Measurements from ENCODE around the gene SRSF4.
A peak's percentile ranks its signal among the peaks of the same experiment; 100 is the strongest.
"Not testable (repeated sequence)": the region's sequence is repeated elsewhere in the genome, so short reads cannot be mapped to it uniquely, and the experiment has no call there.

Gene SRSF4

DNA sequence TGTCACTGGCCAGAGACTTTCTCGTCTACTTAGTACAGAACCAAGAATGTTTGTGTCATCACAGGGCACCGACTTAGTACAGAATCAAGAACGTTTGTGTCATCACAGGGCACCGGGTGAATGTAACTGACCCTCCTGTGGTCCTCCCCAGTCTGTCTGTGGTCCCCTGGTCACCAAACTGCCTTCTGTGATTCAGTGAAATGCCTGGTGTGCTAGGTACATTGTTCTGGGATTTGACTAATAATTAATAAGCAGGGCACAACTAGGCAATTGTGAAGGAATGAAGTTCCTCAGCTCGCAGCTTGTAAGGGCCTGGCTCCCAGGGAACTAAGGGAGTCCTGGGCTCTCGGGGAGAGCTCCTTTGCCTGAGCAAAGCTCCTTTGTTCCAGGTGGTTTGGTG, 41.8 kb upstream of the SRSF4 start:
- H3K4me3 ChIP-seq (ENCODE audit: control insufficient read depth, low read depth, low read length): no peak overlapping the region
- no peak for DNase-seq (ENCODE audit: low read depth)
- no peak for TF ChIP-seq CTCF (IDR thresholded peaks at IDR 0.05; ENCODE audit: control insufficient read depth, insufficient read depth, low read depth, low read length, missing control alignments)

GRCh38 chr1:29222686-29223085, 41.0 kb upstream of the SRSF4 start:
- H3K4me3 ChIP-seq (ENCODE audit: control insufficient read depth, low read depth, low read length): no peak overlapping the region
- DNase-seq (ENCODE audit: low read depth): no peak
- no peak for TF ChIP-seq CTCF (IDR thresholded peaks at IDR 0.05; ENCODE audit: control insufficient read depth, insufficient read depth, low read depth, low read length, missing control alignments)

DNA sequence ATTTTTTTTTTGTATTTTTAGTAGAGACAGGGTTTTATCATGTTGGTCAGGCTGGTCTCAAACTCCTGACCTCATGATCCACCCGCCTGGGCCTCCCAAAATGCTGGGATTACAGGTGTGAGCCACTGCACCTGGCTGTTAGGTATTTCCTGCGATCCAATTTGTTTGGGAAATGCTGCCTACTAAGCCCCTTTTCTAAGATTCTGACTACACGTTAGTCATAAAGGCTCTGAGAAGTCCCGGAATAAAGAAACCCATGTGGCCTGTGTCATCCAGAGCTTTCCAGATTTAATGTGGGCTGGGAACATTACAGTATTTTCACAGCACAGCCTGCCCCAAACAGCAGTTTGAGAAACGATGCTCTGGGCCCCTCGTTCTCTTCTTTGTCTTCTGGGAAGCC, 40.6 kb upstream of the SRSF4 start:
- not testable (repeated sequence) for DNase-seq (ENCODE audit: low read depth); H3K4me3 ChIP-seq (ENCODE audit: control insufficient read depth, low read depth, low read length)

- no peak overlapping the region for H3K4me3 ChIP-seq (ENCODE audit: control insufficient read depth, low read depth, low read length)
- DNase-seq (ENCODE audit: low read depth): no peak
- TF ChIP-seq CTCF (IDR thresholded peaks at IDR 0.05; ENCODE audit: control insufficient read depth, insufficient read depth, low read depth, low read length, missing control alignments): no peak
Observed at GRCh38 chr1:29221296-29221695, 39.6 kb upstream of the SRSF4 start.

DNA sequence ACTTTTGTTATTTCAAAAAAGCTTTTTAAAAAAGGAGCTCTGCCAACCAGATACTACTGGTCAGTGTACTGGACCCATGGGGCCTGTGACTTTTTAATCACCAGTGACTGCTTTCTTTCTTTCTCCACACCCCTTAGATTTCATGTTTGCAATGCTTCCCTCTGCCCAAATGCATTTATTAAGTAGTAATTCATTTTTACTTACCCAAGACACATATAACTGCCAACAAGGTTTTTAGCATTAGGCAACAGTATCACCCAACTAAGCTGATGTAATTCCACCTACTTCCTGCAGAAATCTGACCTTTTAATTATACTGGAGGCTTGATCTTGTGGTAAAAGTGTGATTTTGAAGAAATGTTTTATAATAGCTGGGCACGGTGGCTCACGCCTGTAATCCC, 36.5 kb upstream of the SRSF4 start:
- no peak overlapping the region for H3K4me3 ChIP-seq (ENCODE audit: control insufficient read depth, low read depth, low read length)
- peak; percentile 67 for DNase-seq (ENCODE audit: low read depth)
- no peak for TF ChIP-seq CTCF (IDR thresholded peaks at IDR 0.05; ENCODE audit: control insufficient read depth, insufficient read depth, low read depth, low read length, missing control alignments)

DNA sequence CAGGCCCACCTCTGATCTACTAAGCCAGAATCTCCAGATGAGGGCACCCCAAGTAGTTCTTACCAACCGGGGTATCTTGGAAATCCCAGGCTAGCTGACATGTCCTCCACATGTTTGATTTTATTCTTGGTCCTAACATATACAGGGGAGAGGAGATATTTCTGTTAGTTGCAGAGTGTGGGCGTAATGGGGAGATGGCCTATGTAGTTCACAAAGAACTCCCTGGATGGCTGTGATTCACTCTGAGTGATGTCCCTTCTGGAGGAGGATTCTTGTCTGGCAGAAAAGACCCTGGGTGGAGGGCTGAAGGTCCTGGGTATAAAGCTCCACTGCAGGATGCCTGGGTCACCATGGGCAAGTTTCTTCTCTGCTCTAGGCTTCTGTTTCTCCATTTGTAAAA, 35.9 kb upstream of the SRSF4 start:
- TF ChIP-seq CTCF (IDR thresholded peaks at IDR 0.05; ENCODE audit: control insufficient read depth, insufficient read depth, low read depth, low read length, missing control alignments): no peak
- no peak overlapping the region for H3K4me3 ChIP-seq (ENCODE audit: control insufficient read depth, low read depth, low read length)
- no peak for DNase-seq (ENCODE audit: low read depth)

DNA sequence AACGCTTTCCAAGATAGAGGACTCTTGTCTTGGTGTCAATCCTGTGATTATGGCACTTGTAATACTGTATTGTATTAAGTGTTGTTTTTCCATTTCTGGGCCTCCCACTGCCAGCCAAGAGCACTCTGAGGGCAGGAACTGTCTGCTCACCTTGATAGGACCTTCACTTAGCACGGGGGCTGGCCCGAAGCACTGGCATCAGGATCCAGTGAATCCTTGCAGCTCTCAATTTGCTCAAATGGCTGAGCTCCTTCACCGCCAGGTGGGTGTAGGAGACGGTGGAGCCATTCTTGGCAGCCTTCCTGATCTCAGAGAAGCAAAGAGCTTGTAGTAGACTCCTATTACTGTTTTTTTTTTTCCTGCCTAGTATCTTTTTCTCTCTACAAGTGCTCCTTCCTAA, 31.4 kb upstream of the SRSF4 start:
- TF ChIP-seq CTCF (IDR thresholded peaks at IDR 0.05; ENCODE audit: control insufficient read depth, insufficient read depth, low read depth, low read length, missing control alignments): no peak
- no peak for DNase-seq (ENCODE audit: low read depth)
- no peak overlapping the region for H3K4me3 ChIP-seq (ENCODE audit: control insufficient read depth, low read depth, low read length)

Measured in AG09309 (cell line).